Measurements from ENCODE around the gene FALEC. TPM values are rescaled to one million over a fixed set of nuclear protein-coding genes. Genes with fewer than 3 reads are reported as not detected.
"Not testable (repeated sequence)": the region's sequence is repeated elsewhere in the genome, so short reads cannot be mapped to it uniquely, and the experiment has no call there.

The FALEC gene
- total RNA-seq, 1 experiment from 2014 or later, result 0.71 TPM

DNA sequence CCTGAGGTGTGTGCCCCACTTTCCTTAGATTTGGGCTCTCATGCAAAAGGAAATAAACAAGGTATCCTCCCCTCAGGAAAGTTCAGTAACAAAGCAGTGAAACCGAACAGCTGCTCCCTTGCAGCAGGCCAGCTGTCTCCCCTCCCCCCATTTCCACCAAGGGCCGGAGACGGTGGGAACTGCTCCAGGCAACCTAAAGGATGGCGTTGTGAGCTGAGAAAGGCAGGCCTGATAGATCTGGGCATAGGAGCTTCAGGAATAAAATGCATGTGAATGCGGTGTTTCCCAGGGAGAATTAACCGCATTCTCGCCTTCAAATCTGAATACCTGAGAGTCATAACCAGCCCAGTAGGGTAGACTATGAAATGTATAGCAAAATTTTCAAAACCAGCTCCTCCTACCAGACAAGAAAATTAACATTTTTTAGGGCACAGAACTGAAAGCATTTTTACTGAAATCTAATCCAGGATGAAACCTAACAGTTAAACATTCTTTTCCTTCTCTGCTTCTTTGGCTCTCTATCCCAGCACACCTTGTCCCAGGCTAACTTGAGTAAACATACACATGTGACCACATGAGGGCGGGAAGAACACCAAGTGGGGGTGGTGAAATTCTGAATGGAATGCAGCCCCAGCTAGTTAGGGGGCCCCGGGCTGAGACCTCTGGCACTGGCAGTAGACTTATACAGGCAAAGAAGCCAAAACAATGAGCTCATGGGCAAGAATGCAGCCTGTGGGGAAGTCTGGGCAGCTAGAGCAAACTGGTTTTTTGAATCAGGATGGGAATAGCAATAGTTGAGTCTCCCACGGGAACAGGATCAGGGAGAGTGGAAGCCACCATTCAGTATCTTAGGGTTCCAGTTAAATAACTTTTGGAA, 52.4 kb downstream of the FALEC start:
- CTCF ChIA-PET, result interaction anchor here (0.5 to 1.8 kb wide), 9 partner anchors 9 to 417 kb away, joined by 3 to 6 read pairs (median 4); partner anchors contain the start of genes ENSA and MCL1
- DNase-seq, result peak; percentile 92
- Mint-ChIP-seq H3K36me3 (ENCODE audit: insufficient read depth, unreplicated experiment) (peaks cover 93% of the 10 kb centered on the region), H3K4me1 (ENCODE audit: low read depth, unreplicated experiment) (peaks cover 60% of the 10 kb centered on the region), H3K27ac (ENCODE audit: unreplicated experiment) (peak overlapping the region; percentile 91), H3K4me3 (ENCODE audit: low read depth, unreplicated experiment) (peak overlapping the region; percentile 66), H3K27me3 (ENCODE audit: unreplicated experiment) (no peaks in the 10 kb centered on the region), H3K9me3 (ENCODE audit: low read depth, unreplicated experiment) (no peaks in the 10 kb centered on the region)
- no TSS peak for BruUV-seq (replicated peaks)
- TF ChIP-seq, protein P1, sequence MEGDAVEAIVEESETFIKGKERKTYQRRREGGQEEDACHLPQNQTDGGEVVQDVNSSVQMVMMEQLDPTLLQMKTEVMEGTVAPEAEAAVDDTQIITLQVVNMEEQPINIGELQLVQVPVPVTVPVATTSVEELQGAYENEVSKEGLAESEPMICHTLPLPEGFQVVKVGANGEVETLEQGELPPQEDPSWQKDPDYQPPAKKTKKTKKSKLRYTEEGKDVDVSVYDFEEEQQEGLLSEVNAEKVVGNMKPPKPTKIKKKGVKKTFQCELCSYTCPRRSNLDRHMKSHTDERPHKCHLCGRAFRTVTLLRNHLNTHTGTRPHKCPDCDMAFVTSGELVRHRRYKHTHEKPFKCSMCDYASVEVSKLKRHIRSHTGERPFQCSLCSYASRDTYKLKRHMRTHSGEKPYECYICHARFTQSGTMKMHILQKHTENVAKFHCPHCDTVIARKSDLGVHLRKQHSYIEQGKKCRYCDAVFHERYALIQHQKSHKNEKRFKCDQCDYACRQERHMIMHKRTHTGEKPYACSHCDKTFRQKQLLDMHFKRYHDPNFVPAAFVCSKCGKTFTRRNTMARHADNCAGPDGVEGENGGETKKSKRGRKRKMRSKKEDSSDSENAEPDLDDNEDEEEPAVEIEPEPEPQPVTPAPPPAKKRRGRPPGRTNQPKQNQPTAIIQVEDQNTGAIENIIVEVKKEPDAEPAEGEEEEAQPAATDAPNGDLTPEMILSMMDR (IDR thresholded peaks at IDR 0.05; ENCODE audit: unreplicated experiment), result no peak
- intact Hi-C loops (cut with micrococcal nuclease; ENCODE audit: unreplicated experiment), result loop anchor here (1.0 to 10.0 kb wide), 2 partner anchors 8 to 127 kb away; partner anchors contain the start of gene GOLPH3L

DNA sequence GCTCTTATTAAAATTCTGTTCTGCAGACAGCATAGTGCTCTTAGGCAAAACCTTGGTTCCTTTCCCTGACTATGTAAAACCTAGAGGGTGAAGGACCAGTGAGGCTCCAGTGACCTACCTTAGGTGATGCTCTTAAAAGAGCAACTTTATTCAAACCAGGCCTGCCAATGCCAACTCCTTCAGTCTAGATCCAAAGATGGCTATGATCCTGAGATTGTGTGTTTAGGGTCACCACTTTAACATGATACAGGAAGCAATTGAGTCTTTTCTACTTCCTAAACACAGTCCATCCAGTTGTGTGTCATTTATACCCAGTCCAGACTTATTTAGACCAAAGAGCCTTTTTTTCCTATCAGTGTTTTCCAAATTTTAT, 53.0 kb downstream of the FALEC start:
- peaks cover 93% of the 10 kb centered on the region for H3K36me3 Mint-ChIP-seq (ENCODE audit: insufficient read depth, unreplicated experiment)
- H3K4me3 Mint-ChIP-seq (ENCODE audit: low read depth, unreplicated experiment), result peak overlapping the region; percentile 66
- peak overlapping the region; percentile 91 for H3K27ac Mint-ChIP-seq (ENCODE audit: unreplicated experiment)
- intact Hi-C loops (cut with micrococcal nuclease; ENCODE audit: unreplicated experiment), result loop anchor here (1.0 to 10.0 kb wide), 2 partner anchors 8 to 126 kb away; partner anchors contain the start of gene GOLPH3L
- H3K27me3 Mint-ChIP-seq (ENCODE audit: unreplicated experiment), result no peaks in the 10 kb centered on the region
- TF ChIP-seq, protein P1 (IDR thresholded peaks at IDR 0.05; ENCODE audit: unreplicated experiment), result no peak
- no peaks in the 10 kb centered on the region for H3K9me3 Mint-ChIP-seq (ENCODE audit: low read depth, unreplicated experiment)
- BruUV-seq (replicated peaks), result TSS peak; percentile 75
- peaks cover 54% of the 10 kb centered on the region for H3K4me1 Mint-ChIP-seq (ENCODE audit: low read depth, unreplicated experiment)
- no peak for DNase-seq
- CTCF ChIA-PET, result interaction anchor here (0.6 to 1.8 kb wide), 6 partner anchors 9 to 61 kb away, joined by 3 to 6 read pairs (median 4); partner anchors contain the start of genes ENSA and MCL1

DNA sequence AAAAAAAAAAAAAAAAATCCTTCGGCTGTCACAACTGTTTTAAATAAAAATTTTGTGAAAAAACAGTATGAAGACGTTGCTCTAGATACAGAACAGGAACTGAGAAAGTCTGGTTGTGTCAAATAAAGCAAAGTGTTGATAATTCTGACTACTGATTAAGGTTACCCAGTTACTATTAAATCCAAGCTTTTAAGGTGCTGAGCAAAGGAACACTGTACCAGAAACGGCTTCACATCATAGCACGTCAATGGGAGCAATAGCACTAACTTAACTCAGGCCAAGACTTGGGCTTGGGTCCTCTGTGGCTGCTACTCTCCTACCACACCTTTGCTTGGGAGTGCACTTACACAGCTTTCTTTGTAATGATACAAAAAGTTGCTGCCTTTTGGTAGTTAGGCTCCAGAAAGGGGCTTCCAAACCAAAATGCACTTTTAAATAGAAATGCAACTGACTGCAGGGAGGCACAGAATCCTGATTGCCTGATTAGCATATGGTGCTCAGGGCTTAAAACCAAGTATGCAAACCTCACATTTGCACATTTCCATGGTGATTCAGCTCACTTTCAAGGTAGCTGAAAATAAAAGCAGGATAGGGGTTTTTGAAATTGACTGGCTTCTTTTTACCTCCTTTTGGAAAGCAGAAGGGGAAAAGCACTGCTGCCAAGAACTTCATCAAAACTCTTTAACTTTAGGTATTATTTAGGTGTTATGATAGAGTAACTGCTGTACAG, 57.5 kb downstream of the FALEC start:
- no TSS peak for BruUV-seq (replicated peaks)
- TF ChIP-seq, protein P1 (IDR thresholded peaks at IDR 0.05; ENCODE audit: unreplicated experiment), result no peak
- Mint-ChIP-seq H3K4me3 (ENCODE audit: low read depth, unreplicated experiment) (peak overlapping the region; percentile 99), H3K9me3 (ENCODE audit: low read depth, unreplicated experiment) (no peaks in the 10 kb centered on the region), H3K36me3 (ENCODE audit: insufficient read depth, unreplicated experiment) (peaks cover 100% of the 10 kb centered on the region), H3K27me3 (ENCODE audit: unreplicated experiment) (no peaks in the 10 kb centered on the region), H3K4me1 (ENCODE audit: low read depth, unreplicated experiment) (peaks cover 46% of the 10 kb centered on the region), H3K27ac (ENCODE audit: unreplicated experiment) (peak overlapping the region; percentile 87)
- DNase-seq, result no peak
- CTCF ChIA-PET, result interaction anchor here (1.1 kb wide), 1 partner anchor 10 kb away, joined by 3 read pairs; no protein-coding TSS in a partner anchor
- intact Hi-C loops (cut with micrococcal nuclease; ENCODE audit: unreplicated experiment), result no loop called here

DNA sequence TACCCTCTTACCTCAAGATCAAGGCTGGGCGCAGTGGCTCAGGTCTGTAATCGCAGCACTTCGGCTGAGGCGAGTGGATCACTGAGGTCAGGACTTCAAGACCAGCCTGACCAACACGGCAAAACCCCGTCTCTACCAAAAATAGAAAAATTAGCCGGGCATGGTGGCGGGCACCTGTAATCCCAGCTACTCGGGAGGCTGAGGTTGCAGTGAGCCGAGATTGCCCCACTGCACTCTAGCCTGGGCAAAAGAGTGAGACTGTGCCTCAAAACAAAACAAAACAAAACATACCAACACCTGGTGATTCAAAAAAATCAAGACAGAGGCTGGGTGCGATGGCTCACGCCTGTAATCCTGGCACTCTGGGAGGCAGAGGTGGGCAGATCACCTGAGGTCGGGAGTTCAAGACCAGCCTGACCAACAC, 58.1 kb downstream of the FALEC start:
- H3K9me3 Mint-ChIP-seq (ENCODE audit: low read depth, unreplicated experiment); H3K27me3 Mint-ChIP-seq (ENCODE audit: unreplicated experiment); CTCF ChIA-PET; DNase-seq; BruUV-seq (replicated peaks): not testable (repeated sequence)
- H3K27ac Mint-ChIP-seq (ENCODE audit: unreplicated experiment), result peak overlapping the region; percentile 99
- H3K4me1 Mint-ChIP-seq (ENCODE audit: low read depth, unreplicated experiment), result peaks cover 40% of the 10 kb centered on the region
- peaks cover 100% of the 10 kb centered on the region for H3K36me3 Mint-ChIP-seq (ENCODE audit: insufficient read depth, unreplicated experiment)
- intact Hi-C loops (cut with micrococcal nuclease; ENCODE audit: unreplicated experiment), result loop anchor here (2.0 kb wide), 1 partner anchor 37 kb away; no protein-coding TSS in a partner anchor
- H3K4me3 Mint-ChIP-seq (ENCODE audit: low read depth, unreplicated experiment), result peak overlapping the region; percentile 99

All from Calu3 (cell line).